HL-60/S4 treated with retinoic acid at 250 ng/mL for 4 days and 3 days (cell line): Measurements from ENCODE around the gene HOMER2.

Source experiments
- in situ Hi-C: fragments of 300-500 bp; cut with MboI; formaldehyde crosslinking; loops from 2 replicates; pipeline ENCODE4 v1.7.0; 2022; ENCODE audit warnings: low sequenced_read_pairs

The HOMER2 gene

GRCh38 chr15:82808634-82809041 lies 143.9 kb downstream of the HOMER2 start:
- in situ Hi-C loops, result no loop called here

GRCh38 chr15:82807920-82808633 lies 144.4 kb downstream of the HOMER2 start:
- in situ Hi-C loops, result no loop called here

DNA sequence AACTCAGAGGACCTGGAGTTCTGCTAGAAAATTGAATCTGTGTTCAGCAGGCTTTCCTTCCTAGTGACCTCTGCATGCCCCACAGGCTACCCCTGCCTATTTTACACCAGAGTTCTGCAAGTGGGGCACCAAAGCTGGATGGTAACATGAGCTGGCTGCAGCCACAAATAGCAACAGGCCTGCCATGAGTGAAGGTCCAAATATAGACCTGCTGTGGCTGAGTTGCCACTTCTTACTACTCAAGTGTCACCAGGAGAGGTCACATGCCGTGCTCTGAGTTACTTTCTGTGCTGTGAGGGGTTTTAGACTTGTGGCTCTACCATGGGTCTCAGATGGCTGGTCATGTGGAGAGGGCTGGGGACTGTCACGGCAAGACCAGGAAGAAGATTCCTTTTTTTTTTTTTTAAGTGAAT lies 146.5 kb downstream of the HOMER2 start, which contains the start of gene FSD2:
TSS of gene FSD2 (minus strand) at position 76 of the 413 bp plus-strand sequence. CDS start 18,679 bp downstream, outside the sequence.
- in situ Hi-C loops, result no loop called here

DNA sequence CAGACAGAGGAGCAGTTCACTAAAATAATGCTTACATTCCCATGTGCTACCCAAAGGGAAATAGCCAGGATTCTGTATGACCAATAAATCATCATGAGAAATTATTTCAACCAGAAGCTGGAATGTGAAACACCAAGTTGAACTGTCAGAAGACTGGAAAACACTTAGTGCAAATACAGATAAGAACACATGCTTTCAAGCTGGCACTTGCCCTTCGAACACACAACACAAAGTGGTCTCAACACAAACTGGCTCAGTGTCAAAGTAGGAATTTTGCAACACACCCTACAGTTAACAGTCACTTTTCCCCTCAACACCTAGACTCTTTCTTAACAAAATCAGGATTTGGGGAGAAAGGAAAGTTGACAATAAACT lies 148.0 kb downstream of the HOMER2 start:
- in situ Hi-C loops, result no loop called here

GRCh38 chr15:82803793-82804574 lies 148.5 kb downstream of the HOMER2 start:
- in situ Hi-C loops, result no loop called here

DNA sequence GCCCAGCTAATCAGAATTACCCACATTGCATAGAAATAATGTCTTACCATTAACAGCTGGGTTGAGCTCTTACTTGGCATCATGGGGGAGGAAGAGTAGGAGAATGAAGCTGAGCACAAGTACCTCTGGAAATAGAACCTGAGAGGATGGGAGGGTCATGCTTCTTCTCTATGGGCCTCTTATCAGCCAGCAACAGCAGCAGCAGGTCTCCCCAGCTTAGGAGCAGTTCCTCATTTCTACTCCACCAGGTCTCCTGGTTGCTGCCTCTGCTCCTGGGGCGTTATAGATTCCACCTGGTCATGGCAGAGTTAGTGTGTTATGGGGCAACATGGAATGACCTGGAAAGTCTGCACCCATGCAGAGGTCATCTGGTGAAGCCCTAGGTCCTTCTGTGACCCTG lies 150.0 kb downstream of the HOMER2 start:
- in situ Hi-C loops, result no loop called here

DNA sequence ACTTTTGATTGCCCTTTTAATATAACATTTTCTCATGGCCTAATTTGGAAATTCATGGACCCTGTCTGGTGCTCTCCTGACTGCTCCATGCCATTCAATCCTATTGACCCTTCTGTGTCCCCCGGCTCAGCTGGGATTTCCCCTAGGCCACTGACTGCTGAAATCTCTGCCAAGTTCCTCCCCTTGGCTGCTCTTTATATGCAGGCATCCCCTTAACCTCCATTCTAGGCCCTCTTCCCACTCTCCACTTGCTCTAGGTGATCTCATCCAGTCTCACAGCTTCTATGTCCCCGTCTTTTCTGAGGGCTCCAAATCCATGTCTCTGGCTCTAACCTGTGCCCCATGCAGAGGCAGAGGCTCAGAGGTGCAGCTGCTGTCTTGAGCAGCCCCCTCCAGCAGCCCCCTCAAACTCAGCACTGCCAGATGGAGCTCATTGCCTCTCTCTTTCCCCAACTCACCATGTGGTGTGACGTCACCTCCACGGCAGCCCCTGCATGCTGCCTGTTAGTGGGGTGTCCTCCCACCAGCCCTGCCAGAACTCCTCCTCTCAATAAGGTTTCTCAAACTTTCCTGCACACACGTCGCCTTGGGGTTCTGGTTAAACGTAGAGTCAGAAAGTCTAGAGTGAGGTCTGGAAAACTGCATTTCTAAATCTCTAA lies 153.2 kb downstream of the HOMER2 start:
- in situ Hi-C loops, result no loop called here
